ENCODE data around the gene RERE.
A peak's percentile ranks its signal among the peaks of the same experiment; 100 is the strongest.

Gene RERE

DNA sequence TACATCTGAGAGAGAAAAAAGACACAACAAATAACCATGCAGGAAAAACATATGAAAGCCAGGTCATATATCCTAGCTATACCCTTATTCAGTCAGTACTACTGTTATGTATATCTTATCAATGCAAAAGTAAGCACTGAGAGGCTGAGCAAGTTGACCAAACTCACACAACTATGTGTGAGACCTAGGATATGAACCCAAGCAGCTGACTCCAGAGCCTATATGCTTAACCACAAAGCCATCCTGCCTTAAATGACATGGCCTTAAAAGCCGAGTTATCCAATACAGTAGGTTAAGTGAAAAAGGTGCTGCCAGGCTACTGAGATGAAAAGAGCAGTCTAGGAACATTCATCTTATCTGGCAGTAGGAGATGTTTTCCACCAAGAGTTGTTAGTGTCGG is 151.6 kb downstream of the RERE start:
- no peak for DNase-seq (ENCODE audit: low spot score)

DNA sequence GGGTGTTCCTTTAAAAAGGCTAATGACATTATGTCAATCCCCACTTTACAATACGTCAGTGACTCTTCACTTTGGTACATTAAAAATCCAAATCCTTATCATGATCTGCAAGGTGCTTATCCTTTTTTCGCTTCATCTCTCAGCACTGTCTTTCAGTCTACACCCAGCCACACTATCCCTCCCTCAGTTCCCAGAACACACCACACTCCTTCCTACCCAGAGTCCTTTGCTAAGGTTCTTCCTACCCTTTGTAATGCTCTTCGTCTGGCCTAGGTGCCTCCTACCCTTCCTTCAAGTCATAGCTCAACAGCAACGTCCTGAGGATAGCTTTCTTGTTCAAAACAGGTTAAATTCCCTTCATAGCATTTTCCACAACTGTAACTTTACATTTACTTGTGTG is 152.6 kb downstream of the RERE start:
- DNase-seq (ENCODE audit: low spot score): no peak

DNA sequence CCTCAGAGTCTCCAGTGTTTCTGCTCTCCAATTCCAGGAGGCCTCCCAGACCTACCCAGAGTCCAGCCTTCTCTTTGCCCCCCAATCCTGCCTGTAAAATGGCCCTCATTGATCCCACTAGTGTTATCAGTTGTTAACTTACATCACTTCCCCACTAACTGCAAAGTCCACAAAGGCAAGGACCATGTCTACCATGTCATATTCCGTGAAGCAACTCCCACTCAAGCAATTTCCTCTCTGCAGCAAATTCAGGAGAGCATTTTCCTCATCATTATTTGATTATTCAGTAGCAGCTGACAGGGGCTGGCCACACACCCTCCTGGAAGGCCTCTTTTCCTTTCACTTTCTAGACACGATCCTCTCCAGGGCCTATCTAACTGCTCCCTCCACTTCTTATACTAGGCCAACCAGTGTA is 153.5 kb downstream of the RERE start:
- no peak for DNase-seq (ENCODE audit: low spot score)

- peak; percentile 47 for DNase-seq (ENCODE audit: low spot score)
Observed at GRCh38 chr1:8663090-8663802, 154.2 kb downstream of the RERE start.

DNA sequence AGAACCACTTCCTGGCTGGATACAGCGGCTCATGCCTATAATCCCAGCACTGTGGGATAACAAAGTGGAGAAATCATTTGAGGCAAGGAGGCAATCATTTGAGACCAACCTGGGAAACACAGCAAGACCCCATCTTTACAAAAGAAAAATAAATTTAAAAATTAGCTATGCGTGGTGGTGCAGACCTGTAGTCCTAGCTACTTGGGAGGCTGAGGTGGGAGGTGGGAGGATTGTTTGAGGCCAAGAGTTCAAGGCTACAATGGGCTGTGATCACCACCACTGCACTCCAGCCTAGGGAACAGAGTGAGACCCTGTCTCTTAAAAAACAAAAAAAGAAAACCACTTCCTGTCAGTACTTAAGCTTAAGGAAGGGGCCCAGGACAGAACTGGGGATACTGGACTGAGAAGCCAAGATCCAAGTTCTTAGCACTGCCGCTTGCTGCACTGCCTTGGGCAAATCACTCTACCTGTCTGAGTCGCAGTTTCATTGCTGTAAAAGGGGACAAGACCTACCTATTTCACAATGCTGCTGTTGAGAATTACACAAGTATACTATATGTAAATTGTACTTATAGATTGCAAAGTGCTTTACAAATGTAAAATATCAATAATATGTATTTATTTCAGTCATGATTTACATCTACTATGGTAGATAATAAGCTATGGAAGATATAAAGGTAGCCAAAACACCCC is 154.9 kb downstream of the RERE start:
- no peak for DNase-seq (ENCODE audit: low spot score)

DNA sequence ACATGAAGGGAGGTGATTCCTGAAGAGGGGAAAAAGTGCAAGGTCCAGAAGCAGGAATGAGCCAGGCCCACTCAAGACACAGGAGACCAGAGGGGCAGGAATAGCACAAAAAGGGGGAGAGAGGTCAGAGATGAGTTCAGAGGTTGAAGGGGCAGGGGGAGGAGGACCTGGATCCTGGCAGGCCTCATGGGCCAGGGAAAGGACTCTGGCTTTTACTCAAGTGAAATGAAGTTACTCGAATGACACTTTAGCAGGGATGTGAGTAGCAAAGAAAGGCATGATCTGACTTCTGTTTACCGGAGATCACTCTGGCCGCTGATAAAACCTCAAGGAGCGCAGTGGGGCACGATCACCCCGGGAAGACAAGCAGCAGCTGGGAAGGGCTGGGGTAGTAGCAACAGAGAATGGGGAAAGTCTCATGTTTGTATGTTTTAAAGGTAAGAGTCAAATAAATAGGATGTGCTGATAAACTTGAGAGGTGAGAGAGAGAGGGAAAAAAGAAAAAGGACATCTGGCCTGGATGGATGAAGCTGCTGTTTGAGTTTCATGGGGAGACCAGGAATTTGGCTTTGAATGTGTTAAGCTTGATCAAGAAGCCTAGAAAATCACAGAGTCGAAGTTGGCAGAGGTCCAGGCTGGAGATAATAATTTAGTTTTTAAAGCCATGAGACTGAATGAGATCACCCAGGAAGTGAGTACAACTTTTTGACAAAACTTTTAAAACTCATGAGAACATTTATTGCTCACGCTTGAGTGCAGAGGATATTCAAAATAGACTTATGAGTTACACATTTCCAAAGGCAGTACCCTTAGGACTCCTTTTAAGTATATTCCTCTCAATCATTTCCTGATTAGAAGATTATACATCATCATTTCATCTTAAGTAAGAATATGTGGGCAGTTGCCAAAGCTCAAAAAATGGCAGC is 156.0 kb downstream of the RERE start:
- no peak for DNase-seq (ENCODE audit: low spot score)

GRCh38 chr1:8660411-8660828 is 157.0 kb downstream of the RERE start:
- DNase-seq (ENCODE audit: low spot score): no peak

GRCh38 chr1:8659593-8659992 is 157.8 kb downstream of the RERE start:
- DNase-seq (ENCODE audit: low spot score): no peak

DNA sequence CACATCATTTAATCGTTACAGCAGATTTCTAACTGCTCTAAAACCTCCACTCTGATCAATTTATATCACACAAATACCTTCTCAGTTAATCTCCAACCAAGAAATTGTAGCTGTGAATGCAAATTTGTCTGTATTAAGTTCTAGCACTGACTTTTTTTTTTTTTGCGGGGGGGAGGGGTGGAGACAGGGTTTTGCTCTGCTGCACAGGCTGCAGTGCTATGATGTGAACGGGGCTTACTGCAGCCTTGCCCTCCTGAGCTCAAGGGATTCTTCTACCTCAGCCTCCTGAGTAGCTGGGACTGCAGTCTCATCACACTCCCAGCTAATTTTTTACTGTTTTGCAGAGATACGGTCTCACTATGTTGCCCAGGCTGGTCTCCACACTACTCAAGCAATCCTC is 163.6 kb downstream of the RERE start:
- DNase-seq (ENCODE audit: low spot score): no peak

DNA sequence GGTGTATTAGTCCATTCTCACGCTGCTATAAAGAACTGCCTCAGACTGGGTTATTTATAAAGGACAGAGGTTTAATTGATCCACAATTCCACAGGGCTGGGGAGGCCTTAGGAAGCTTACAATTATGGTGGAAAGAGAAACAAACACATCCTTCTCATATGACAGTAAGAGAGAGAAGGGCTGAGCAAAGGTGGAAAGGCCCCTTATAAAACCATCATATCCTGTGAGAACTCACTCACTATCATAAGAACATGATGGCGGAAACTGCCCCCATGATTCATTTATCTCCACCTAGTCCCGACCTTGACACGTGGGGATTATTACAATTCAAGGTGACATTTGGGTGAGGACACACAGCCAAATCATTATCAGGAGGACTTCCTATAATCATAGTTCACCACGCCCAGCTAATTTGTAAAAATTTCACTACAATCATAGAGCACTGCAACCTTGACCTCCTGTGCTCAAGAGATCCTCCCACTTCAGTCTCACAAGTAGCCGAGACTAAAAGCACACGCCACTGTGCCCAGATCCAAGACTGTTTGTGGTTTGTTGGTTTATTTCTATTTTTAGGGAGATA is 164.9 kb downstream of the RERE start:
- DNase-seq (ENCODE audit: low spot score): no peak

- no peak for DNase-seq (ENCODE audit: low spot score)
Observed at GRCh38 chr1:8651962-8652361, 165.5 kb downstream of the RERE start.

DNA sequence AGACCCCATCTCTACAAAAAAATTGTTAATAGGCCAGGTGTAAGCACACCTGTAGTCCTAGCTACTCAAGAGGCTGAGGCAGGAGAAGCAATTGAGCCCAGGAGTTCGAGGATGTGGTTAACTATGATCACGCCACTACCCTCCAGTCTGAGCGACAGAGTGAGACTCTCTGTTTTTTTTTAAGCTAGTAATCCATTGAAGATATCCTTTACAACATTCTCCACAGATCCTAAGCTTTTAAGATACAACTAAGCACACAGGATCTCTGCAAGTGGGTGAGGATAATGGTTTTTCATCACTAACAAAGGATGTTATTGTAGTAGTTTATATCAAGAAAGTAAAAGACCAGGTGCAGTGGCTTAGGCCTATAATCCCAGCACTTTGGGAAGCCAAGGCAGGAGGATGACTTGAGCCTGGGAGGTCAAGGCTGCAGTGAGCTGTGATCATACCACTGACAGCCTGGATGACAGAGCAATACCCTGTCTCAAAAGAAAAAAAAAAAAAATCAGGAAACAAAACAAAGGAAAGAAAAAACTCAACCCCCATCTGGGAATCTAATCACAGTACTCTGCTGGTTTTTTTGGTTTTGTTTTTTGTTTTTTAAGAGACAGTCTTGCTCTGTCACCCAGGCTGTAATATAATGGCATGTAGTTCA is 166.1 kb downstream of the RERE start:
- no peak for DNase-seq (ENCODE audit: low spot score)

DNA sequence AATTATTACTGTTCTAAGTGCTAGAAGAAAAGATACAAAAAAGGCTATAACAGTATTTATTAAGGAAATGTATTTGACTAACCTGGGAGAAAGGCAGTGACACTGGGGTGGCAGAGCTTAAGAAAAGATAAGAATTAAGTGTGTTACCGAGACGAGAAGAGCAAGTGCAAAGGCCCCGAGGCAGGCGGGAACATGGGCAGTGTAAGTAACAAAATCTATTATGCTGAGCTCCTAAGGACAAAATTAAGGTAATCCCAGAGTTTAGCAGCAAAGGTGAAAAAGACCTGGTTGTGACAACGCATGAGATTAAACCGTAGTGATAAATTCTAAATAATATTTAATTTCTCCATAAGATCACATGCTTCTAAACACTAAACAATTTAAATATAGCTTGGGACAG is 167.6 kb downstream of the RERE start:
- DNase-seq (ENCODE audit: low spot score): no peak

DNA sequence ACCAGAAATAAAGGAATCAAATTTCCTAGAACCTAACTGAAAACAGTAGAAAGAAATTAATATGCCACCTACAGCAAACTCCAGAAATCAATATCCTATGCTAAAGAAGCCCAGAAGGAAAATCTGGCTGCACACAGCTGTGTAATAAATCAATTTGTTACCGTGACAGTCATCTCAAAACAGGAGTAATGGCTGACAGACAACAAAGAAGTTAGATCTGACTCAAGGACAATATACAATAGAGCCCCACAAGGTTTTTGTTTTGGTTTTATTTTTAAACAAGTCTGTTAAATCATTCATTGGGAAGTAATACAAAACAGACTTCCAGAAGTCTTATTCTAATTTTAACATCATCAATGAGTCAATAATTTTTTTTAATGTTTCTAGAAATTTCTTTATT is 168.4 kb downstream of the RERE start:
- no peak for DNase-seq (ENCODE audit: low spot score)

DNA sequence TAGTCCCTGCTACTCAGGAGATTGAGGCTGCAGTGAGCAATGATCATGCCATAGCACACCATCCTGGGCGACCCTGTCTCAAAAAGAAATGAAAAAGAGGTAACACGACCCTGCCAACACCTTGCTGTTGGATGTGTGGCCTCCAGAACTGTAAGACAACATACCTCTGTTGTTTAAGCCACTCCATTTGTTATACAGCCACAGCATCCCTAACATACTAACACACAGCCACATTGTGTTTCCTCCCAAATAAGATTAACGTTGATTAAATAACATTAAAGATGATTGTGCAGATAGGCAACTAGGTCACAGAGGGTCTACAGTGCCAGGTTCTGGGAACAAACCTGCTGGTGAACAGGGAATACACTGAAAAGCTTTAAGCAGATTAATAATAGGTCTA is 170.4 kb downstream of the RERE start:
- DNase-seq (ENCODE audit: low spot score): no peak

DNA sequence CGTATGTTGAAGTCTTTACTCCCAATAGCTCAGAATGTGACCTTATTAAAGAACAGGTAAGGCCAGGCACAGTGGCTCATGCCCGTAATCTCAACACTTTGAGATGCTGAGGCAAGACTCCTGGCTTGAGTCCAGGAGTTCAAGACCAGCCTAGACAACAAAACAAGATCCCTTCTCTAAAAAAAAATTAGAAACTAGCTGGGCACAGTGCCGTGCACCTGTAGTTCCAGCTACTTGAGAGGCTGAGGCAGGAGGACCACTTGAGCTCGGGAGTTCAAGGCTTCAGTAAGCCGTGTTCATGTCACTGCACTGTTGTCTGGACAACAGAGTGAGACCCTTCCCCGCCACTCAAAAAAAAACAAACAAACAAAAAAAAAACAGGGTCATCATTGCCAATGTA is 171.3 kb downstream of the RERE start:
- DNase-seq (ENCODE audit: low spot score): no peak

DNA sequence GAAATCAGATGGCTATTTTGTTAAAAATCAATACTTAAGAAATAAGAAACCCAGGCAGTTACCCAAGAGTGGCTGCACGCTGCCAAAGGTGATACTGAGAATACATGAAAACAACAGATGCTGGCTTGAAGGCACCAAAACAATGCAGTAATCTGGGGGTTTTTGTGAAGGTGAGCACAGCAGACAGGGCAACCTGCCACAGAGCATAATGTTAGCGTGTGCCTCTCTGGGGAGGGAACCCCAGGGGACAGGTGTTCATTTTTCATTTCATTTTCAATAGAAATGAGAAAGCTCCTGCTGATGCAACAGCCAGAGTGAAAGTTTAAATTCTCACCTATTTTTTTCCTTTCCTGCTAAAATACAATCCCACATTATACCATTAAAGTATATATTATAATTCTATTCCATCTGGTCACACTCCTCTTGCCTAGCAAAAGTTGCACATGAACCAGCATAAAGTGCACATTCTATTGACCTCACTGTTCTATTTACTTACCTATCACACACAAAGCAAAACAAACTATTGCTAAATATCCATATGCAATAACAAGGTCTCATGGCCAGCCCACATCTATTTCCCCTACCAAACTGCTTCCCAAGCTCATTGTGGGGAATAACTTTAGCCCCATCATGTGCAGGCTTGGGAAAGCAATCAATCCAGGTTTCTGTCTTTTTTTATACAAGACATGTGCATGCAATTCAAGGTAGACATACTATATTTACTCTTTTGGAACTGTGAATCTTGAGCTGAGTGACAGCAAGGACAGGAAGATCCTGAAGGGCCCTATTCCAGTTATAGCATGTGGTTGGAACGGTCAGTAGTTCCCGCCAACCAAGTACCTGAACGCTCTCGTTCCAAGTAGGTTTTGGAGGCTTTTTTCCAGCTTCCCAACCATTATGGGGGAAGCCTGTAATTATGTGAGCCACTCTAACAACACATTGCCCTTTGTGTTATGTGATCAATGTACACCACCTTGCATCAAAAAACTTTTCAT is 173.6 kb downstream of the RERE start:
- no peak for DNase-seq (ENCODE audit: low spot score)

GRCh38 chr1:8642114-8642513 is 175.3 kb downstream of the RERE start:
- DNase-seq (ENCODE audit: low spot score): no peak

- no peak for DNase-seq (ENCODE audit: low spot score)
Observed at GRCh38 chr1:8641377-8641997, 176.0 kb downstream of the RERE start.

DNA sequence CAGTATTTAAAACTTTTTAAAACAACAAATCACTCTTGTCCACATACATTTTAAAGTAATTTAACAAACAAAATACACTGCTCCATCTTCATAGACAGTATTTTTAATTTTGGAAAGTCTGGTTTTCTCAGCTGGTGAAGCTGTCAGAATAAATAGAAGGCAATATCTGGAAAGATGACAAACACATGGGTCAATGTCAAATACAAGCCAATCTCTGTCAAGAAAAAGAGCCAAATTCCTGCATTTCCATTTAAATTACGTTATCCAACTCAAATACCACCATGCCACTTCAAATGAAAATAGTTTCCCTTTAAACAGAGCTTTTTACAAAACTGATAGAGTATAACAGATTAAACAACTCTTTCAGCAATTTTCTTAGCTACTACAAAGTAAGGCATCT is 176.5 kb downstream of the RERE start:
- no peak for DNase-seq (ENCODE audit: low spot score)

Data from COLO829 (cell line).